Putamen (tissue), 1 donor: ENCODE results near the gene NANS.
"Not testable (repeated sequence)": the region's sequence is repeated elsewhere in the genome, so short reads cannot be mapped to it uniquely, and the experiment has no call there.

Experiments used
- DNase-seq: peaks from one replicate; pipeline ENCODE4 v3.0.0-alpha.2; 2016; ENCODE audit warnings: low spot score

Gene NANS

GRCh38 chr9:98039607-98040017 lies 16.9 kb upstream of the NANS start:
- DNase-seq, result no peak

- no peak for DNase-seq
These were observed 16.3 kb upstream of the NANS start for GRCh38 chr9:98040212-98040611.

- DNase-seq, result no peak
These were observed 12.6 kb upstream of the NANS start for GRCh38 chr9:98043915-98044314.

- DNase-seq, result no peak
These were observed 11.0 kb upstream of the NANS start for GRCh38 chr9:98045234-98046179.

GRCh38 chr9:98046180-98046543 lies 10.4 kb upstream of the NANS start:
- no peak for DNase-seq

GRCh38 chr9:98047002-98047401 lies 9.5 kb upstream of the NANS start:
- DNase-seq, result no peak

- no peak for DNase-seq
These were observed 7.1 kb upstream of the NANS start for GRCh38 chr9:98049288-98050072.

GRCh38 chr9:98050351-98050750 lies 6.2 kb upstream of the NANS start:
- no peak for DNase-seq

GRCh38 chr9:98054376-98054951 lies 2.1 kb upstream of the NANS start:
- no peak for DNase-seq

GRCh38 chr9:98057138-98057799 lies 737 bp downstream of the NANS start:
- DNase-seq, result no peak

GRCh38 chr9:98062161-98062560 lies 5.6 kb downstream of the NANS start:
- no peak for DNase-seq

- no peak for DNase-seq
These were observed 8.3 kb downstream of the NANS start for GRCh38 chr9:98064623-98065392.

- no peak for DNase-seq
These were observed 9.7 kb downstream of the NANS start for GRCh38 chr9:98066235-98066634.

- DNase-seq, result no peak
These were observed 10.7 kb downstream of the NANS start for GRCh38 chr9:98067184-98067583.

- DNase-seq, result no peak
These were observed 13.0 kb downstream of the NANS start for GRCh38 chr9:98069551-98069950.

- DNase-seq, result no peak
These were observed 14.2 kb downstream of the NANS start for GRCh38 chr9:98070704-98071103.

GRCh38 chr9:98071737-98072136 lies 15.2 kb downstream of the NANS start:
- DNase-seq, result no peak

- peak; percentile 42 for DNase-seq
These were observed 17.8 kb downstream of the NANS start for GRCh38 chr9:98074115-98074990.

GRCh38 chr9:98075332-98075805 lies 18.8 kb downstream of the NANS start:
- no peak for DNase-seq

GRCh38 chr9:98076514-98076890 lies 20.0 kb downstream of the NANS start:
- DNase-seq, result not testable (repeated sequence)
